PFSK-1 (cell line): ENCODE data around the gene RPS15.

Experiments used
- FOXP2 ChIP-seq: optimal IDR thresholded peaks from 2 replicates; pipeline ENCODE3; 2011; ENCODE audit warnings: borderline replicate concordance, control low read depth, inconsistent platforms; ENCODE audit not compliant: insufficient read depth; ENCODE audit errors: extremely low read length, extremely low read depth
- POLR2AphosphoS5 ChIP-seq: IDR thresholded peaks from 2 replicates; pipeline ENCODE4 v1.6.1; 2012; ENCODE audit warnings: low read depth, mild to moderate bottlenecking, control low read depth, low read length, moderate library complexity
- SIN3A ChIP-seq: IDR thresholded peaks from 2 replicates; pipeline ENCODE4 v1.6.1; 2012; ENCODE audit warnings: mild to moderate bottlenecking, low read length, moderate library complexity, borderline replicate concordance; ENCODE audit not compliant: insufficient read depth
- TAF1 ChIP-seq: IDR thresholded peaks from 2 replicates; pipeline ENCODE4 v1.6.1; 2012; ENCODE audit warnings: low read length, control low read depth, borderline replicate concordance; ENCODE audit not compliant: insufficient read depth
- TF ChIP-seq, protein P1 (sequence below), 2 experiments: IDR thresholded peaks; 2 replicates each; pipeline versions ENCODE4 v1.6.1 to v1.8.0; 2011 to 2012; ENCODE audit warnings: low read depth in 2 of 2, low read length in 2 of 2, control low read depth in 1 of 2, inconsistent platforms in 1 of 2, mild to moderate bottlenecking in 1 of 2, moderate library complexity in 1 of 2; ENCODE audit not compliant: insufficient read depth in 1 of 2

RPS15 gene

DNA sequence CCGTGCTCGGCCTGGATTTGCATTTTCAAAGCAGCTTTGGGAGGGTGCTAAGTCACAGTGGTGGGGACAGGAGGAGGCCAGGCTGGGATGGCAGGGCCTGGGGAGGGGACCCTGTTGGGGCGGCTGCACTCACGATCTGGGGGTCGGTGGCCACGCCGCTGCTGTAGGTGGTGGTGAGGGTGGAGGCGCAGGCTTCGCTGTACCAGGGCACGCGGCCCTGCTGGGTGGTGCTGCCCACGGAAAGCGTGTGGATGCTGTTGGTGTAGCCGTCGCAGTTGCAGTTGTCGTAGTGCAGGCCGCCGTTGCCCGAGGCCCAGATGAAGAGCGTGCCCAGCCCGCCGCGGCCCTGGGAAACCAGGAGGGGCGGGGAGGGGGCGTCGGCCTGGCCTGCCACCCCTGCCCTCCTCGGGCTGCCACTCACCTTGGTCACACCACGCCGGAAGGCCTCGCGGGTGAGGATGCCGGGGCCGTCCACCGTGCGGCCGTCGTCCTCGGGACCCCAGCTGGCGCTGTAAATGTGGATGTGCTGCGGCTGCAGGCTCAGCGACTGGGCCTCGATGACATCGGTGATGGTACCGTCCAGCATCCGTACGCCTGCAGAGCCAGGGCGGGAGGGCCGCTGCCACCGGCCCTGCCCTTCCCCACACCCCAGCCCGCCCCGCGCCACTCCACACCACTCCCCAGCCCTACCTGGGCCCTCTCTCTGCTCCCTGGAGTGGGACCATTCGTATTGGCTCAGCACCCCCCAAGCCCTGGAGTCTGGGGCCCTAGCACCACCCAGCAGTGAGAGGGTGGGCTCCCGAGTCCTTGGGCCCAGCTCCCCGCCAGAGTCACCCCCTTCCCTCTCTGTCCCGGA lies 48.8 kb downstream of the RPS15 start:
- TF ChIP-seq, protein P1, sequence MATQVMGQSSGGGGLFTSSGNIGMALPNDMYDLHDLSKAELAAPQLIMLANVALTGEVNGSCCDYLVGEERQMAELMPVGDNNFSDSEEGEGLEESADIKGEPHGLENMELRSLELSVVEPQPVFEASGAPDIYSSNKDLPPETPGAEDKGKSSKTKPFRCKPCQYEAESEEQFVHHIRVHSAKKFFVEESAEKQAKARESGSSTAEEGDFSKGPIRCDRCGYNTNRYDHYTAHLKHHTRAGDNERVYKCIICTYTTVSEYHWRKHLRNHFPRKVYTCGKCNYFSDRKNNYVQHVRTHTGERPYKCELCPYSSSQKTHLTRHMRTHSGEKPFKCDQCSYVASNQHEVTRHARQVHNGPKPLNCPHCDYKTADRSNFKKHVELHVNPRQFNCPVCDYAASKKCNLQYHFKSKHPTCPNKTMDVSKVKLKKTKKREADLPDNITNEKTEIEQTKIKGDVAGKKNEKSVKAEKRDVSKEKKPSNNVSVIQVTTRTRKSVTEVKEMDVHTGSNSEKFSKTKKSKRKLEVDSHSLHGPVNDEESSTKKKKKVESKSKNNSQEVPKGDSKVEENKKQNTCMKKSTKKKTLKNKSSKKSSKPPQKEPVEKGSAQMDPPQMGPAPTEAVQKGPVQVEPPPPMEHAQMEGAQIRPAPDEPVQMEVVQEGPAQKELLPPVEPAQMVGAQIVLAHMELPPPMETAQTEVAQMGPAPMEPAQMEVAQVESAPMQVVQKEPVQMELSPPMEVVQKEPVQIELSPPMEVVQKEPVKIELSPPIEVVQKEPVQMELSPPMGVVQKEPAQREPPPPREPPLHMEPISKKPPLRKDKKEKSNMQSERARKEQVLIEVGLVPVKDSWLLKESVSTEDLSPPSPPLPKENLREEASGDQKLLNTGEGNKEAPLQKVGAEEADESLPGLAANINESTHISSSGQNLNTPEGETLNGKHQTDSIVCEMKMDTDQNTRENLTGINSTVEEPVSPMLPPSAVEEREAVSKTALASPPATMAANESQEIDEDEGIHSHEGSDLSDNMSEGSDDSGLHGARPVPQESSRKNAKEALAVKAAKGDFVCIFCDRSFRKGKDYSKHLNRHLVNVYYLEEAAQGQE (IDR thresholded peaks at IDR 0.05; ENCODE audit: insufficient read depth in 1 of 2, low read depth in 2 of 2, low read length in 2 of 2), result no peak
- TF ChIP-seq SIN3A (no peak), TAF1 (no peak), FOXP2 (no peak), POLR2AphosphoS5 (no peak)

DNA sequence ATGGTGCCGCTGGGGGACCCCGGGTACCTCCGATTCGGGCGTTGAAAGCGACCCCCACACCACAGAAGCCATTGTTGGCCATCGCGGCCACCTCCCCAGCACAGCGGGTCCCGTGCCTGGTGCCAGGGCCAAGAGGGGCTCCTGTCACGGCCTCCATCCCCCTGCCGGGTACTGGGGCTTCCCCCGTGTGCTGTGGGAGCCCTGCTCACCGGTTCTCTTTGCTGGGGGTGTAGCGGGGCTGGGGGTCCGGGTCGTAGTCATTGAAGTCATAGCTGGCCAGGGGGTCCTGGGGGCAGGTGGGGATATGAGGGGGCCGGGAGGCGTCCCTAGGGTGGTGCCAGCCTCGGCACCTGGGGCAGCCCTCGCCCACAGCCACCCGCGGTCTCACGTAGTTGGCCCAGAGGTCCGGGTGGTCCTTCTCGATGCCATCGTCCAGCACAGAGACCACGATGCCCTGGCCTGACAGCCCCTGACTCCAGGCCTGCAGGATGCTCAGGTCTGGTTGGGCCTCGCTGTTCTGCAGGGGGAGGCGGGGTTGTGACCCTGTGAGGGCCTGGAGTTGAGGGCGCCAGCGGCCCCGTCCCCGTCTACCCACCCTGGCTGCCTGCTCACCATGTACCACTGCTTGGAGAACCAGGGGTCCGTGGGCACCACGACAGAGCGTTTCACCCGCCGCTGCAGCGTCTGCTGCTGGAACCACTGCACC lies 49.5 kb downstream of the RPS15 start:
- no peak for TF ChIP-seq FOXP2
- TF ChIP-seq, protein P1 (IDR thresholded peaks at IDR 0.05; ENCODE audit: insufficient read depth in 1 of 2, low read depth in 2 of 2, low read length in 2 of 2), result no peak
- TF ChIP-seq POLR2AphosphoS5, result no peak
- TF ChIP-seq SIN3A, result no peak
- no peak for TF ChIP-seq TAF1

DNA sequence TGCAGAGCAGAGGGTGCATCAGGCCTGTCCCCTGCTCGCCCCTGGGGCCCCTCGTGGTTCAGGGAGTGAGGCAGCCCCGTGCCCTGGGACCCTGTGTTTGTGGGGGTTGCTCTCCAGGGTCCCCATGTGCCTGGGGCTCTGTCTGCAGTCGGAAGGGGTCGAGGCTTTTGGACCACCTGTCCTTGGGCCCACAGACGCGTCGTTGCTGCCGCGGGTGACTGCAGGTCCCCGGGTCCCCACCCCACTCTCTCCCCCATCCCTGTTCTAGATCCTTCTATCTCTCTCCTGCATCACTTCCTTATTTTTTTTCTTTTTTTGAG lies 50.0 kb downstream of the RPS15 start:
- TF ChIP-seq FOXP2 (no peak), SIN3A (no peak), POLR2AphosphoS5 (no peak), TAF1 (no peak)
- TF ChIP-seq, protein P1 (IDR thresholded peaks at IDR 0.05; ENCODE audit: insufficient read depth in 1 of 2, low read depth in 2 of 2, low read length in 2 of 2), result no peak

DNA sequence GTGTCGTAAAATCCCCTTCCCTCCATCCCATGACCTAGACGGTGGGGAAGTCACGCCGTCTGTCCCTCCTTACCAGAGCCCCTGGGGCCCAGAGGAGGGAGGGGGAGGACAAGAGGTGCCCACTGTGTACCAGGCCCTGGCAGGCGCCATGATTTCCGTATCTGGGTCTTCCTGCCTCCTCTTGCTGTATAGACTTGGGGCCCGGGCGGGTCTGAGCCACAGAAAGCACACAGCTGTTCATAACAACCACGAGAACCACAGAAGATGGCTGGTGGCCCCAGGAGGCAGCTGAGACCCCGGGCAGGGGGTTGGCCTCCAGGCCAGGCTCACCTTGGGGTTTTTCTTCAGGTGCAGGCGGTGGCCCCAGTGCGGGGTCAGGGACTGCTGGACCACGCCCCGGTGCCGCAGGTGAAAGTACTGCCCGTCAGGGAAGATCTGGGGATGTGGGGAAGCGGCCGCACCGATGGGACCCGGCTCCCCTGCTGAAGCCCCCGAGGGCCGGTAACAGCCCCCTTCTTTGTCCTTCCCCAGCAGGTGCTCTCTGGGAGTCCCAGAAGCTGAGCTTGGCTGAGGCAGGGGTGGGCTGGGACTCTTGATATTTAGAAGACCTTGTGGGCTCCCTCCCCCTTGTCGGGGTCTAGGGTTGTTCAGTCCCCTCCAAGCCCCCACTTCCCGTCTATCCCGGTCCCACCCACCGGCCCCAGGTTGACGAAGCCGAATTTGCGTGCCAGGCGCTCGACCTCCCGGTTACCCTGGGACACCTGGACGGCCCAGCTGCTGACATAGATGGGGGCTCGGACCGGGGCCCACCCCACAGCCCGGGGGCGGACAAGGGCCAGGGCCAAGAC lies 51.5 kb downstream of the RPS15 start:
- TF ChIP-seq TAF1, result no peak
- TF ChIP-seq POLR2AphosphoS5, result no peak
- TF ChIP-seq, protein P1 (IDR thresholded peaks at IDR 0.05; ENCODE audit: insufficient read depth in 1 of 2, low read depth in 2 of 2, low read length in 2 of 2), result no peak
- no peak for TF ChIP-seq SIN3A
- no peak for TF ChIP-seq FOXP2
